GM13976 (cell line): ENCODE data around the gene TMX1.

Experiments used
- DNase-seq: peaks from one replicate; pipeline ENCODE4 v3.0.0; 2012; ENCODE audit warnings: low spot score
- CTCF ChIP-seq: IDR thresholded peaks from 2 replicates; pipeline ENCODE4 v1.5.1; 2012; ENCODE audit warnings: borderline replicate concordance, mild to moderate bottlenecking; ENCODE audit not compliant: insufficient read depth; ENCODE audit errors: extremely low read depth, missing control alignments, control extremely low read depth
- in situ Hi-C: fragments of 300-500 bp; cut with MboI; formaldehyde crosslinking; loops from one replicate; pipeline ENCODE4 v1.12.0; 2022; ENCODE audit warnings: low sequenced_read_pairs, mixed read lengths, inconsistent platforms; ENCODE audit not compliant: unreplicated experiment

TMX1 gene

DNA sequence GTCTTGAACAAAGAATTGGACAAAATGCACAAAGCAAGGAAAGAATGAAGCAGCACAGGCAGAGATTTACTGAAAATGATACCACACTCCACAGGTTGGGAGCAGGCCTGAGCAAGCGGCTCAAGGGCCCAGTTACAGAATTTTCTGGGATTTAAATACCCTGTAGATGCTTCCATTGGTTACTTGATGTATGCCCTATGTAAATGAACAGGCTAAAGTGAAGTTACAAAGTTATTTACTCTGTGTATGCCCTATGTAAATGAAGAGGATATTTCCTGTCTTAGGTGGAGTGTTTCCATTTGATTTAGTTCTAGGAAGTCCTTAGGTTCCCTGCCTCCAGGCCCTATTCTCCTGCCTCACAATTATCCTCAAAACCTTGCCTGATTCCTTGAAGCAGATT is 36.6 kb downstream of the TMX1 start:
- in situ Hi-C loops: no loop called here
- no peak for TF ChIP-seq CTCF
- DNase-seq: no peak

GRCh38 chr14:51277753-51278415 is 37.8 kb downstream of the TMX1 start:
- TF ChIP-seq CTCF: no peak
- DNase-seq: no peak
- in situ Hi-C loops: no loop called here

DNA sequence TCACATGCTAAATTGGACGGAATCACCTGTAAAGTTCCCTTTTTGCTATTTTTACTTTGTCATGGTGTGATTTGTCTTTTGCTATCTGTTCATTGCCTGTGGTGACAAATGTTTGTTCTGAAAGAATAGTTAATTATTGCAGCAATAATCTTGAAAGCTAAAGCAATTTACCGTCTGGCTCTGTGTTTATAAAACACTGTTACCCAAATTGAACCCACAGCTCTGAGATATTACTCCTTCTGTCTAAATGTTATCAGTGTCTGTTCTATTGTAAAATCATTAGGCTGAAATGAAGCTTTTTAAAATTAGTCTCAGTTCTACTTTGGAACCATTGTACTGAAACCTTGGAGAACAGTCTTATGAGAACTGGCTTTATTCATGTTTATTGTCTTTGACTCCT is 42.5 kb downstream of the TMX1 start:
- in situ Hi-C loops: no loop called here
- DNase-seq: no peak

DNA sequence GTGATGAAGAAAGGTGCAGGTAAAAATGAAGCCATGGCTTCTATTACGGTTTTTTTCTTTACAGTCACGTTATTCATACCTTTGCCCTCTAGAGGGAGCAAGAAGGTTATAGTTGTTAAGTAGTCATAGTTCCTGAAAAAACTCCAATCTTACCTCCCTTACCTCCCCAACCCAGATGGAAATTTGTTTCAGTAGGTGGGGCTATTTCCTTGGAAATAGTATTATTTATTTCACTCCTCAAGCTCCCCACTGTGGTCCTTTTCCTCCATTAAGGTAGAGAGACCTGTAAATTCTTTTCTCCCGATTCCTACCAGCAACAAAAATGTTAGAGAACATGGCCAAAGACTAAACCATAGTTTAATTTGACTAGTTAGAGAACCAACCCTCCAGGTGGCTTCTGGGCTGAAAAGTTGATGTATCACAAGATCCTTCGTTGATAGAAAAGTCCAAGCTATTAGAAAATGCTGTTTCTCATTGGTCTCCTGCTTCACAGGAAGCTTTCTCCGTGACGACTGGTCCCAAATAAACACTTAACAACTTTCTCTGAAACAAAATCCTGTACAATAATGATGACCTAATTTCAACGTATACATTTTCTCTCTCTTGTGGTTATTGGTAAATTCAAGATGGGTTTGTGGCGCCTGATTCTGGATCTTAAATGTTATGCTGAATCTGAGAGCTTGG is 43.5 kb downstream of the TMX1 start:
- peak; percentile 56 for TF ChIP-seq CTCF
- in situ Hi-C loops: no loop called here
- DNase-seq: peak; percentile 42

More for the DNA sequence above, 42.5 kb downstream of the TMX1 start:
- no peak for TF ChIP-seq CTCF

GRCh38 chr14:51284241-51284640 is 44.2 kb downstream of the TMX1 start:
- TF ChIP-seq CTCF: no peak
- no peak for DNase-seq
- in situ Hi-C loops: no loop called here

DNA sequence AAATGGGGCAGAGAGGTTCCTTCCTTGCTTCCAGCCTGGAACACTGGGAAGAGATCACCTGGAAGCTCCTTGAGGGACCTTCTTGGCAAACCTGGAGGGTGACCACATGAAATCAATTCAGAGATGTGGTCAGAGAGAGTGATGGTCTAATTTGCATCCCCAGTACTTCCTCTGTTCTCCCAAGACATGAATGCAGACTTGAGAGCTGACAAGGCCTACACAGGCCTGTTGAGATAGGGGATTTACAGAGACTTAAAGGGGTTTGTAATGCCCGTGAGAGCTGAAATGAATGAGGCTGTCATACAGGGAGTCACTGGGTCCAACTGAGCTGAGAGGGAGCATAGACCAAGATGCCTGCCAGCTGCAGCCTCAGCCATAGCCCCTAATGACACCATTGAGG is 45.1 kb downstream of the TMX1 start:
- in situ Hi-C loops: no loop called here
- DNase-seq: no peak
- no peak for TF ChIP-seq CTCF
